ENCODE data around the gene COX7A2L.
"Not testable (repeated sequence)": the region's sequence is repeated elsewhere in the genome, so short reads cannot be mapped to it uniquely, and the experiment has no call there.

The COX7A2L gene

GRCh38 chr2:42401773-42402172, 40.8 kb upstream of the COX7A2L start:
- Histone ChIP-seq H2BK120ac (ENCODE audit: low read depth, low read length) (no peak overlapping the region), H2BK15ac (ENCODE audit: low read depth, poor library complexity, severe bottlenecking) (no peak overlapping the region), H3K79me1 (replicated peaks; ENCODE audit: low read length, poor library complexity, severe bottlenecking) (no peaks in the 10 kb centered on the region), H3K27me3 (ENCODE audit: control insufficient read depth in 1 of 2, insufficient read depth in 1 of 2, low read length in 2 of 2) (peaks cover 7 to 16% of the 10 kb centered on the region in 2 experiments), H3K4me1 (ENCODE audit: control insufficient read depth, insufficient read depth, low read depth, low read length) (no peaks in the 10 kb centered on the region), H3K14ac (ENCODE audit: low read length in 2 of 2) (no peak overlapping the region), H3K9ac (ENCODE audit: low read length) (no peak overlapping the region), H3K9me3 (ENCODE audit: control insufficient read depth, low read length) (no peaks in the 10 kb centered on the region), H2AK5ac (ENCODE audit: low read length, severe bottlenecking) (no peak overlapping the region), H2AFZ (ENCODE audit: low read depth, low read length) (no peak overlapping the region), H3K36me3 (ENCODE audit: control insufficient read depth in 1 of 2, insufficient read depth in 2 of 2, low read depth in 1 of 2, low read length in 2 of 2) (no peaks in the 10 kb centered on the region), H3K27ac (ENCODE audit: low read length, poor library complexity, severe bottlenecking) (no peak overlapping the region), H2BK5ac (ENCODE audit: low read depth, low read length, poor library complexity, severe bottlenecking) (no peak overlapping the region), H4K91ac (ENCODE audit: low read length) (no peak overlapping the region), H3K4me2 (ENCODE audit: low read length, poor library complexity, severe bottlenecking) (no peak overlapping the region), H4K8ac (ENCODE audit: low read length) (no peak overlapping the region), H2BK12ac (ENCODE audit: low read length in 2 of 2) (no peak overlapping the region), H3K18ac (ENCODE audit: low read depth in 1 of 2, low read length in 2 of 2) (no peak overlapping the region), H3K23ac (ENCODE audit: low read length in 2 of 2) (no peak overlapping the region), H3K4me3 (ENCODE audit: insufficient read depth in 1 of 2, low read depth in 1 of 2, low read length in 2 of 2) (no peak overlapping the region), H3K4ac (ENCODE audit: low read depth in 1 of 2, low read length in 2 of 2) (no peak overlapping the region)
- DNase-seq = no peak
- 89% methylated on average over 4 of the region's 6 CpGs for WGBS

GRCh38 chr2:42398052-42398451, 37.0 kb upstream of the COX7A2L start:
- H2BK5ac ChIP-seq (ENCODE audit: low read depth, low read length, poor library complexity, severe bottlenecking); H3K4me1 ChIP-seq (ENCODE audit: control insufficient read depth, insufficient read depth, low read depth, low read length); H3K4ac ChIP-seq (ENCODE audit: low read depth in 1 of 2, low read length in 2 of 2); H3K36me3 ChIP-seq (ENCODE audit: control insufficient read depth in 1 of 2, insufficient read depth in 2 of 2, low read depth in 1 of 2, low read length in 2 of 2); DNase-seq; H2AFZ ChIP-seq (ENCODE audit: low read depth, low read length); H3K27ac ChIP-seq (ENCODE audit: low read length, poor library complexity, severe bottlenecking); H2BK12ac ChIP-seq (ENCODE audit: low read length in 2 of 2); H3K9ac ChIP-seq (ENCODE audit: low read length); H4K91ac ChIP-seq (ENCODE audit: low read length); H3K4me2 ChIP-seq (ENCODE audit: low read length, poor library complexity, severe bottlenecking); H2AK5ac ChIP-seq (ENCODE audit: low read length, severe bottlenecking); H3K14ac ChIP-seq (ENCODE audit: low read length in 2 of 2); H3K9me3 ChIP-seq (ENCODE audit: control insufficient read depth, low read length); H3K23ac ChIP-seq (ENCODE audit: low read length in 2 of 2); H3K79me1 ChIP-seq (replicated peaks; ENCODE audit: low read length, poor library complexity, severe bottlenecking); H4K8ac ChIP-seq (ENCODE audit: low read length); H2BK15ac ChIP-seq (ENCODE audit: low read depth, poor library complexity, severe bottlenecking); H3K4me3 ChIP-seq (ENCODE audit: insufficient read depth in 1 of 2, low read depth in 1 of 2, low read length in 2 of 2); H2BK120ac ChIP-seq (ENCODE audit: low read depth, low read length); H3K18ac ChIP-seq (ENCODE audit: low read depth in 1 of 2, low read length in 2 of 2): not testable (repeated sequence)
- H3K27me3 ChIP-seq (ENCODE audit: control insufficient read depth in 1 of 2, insufficient read depth in 1 of 2, low read length in 2 of 2) = peaks cover 14 to 22% of the 10 kb centered on the region in 2 experiments
- WGBS = 100% methylated on average over 5 of the region's 11 CpGs

GRCh38 chr2:42393320-42393719, 32.3 kb upstream of the COX7A2L start:
- H3K36me3 ChIP-seq (ENCODE audit: control insufficient read depth in 1 of 2, insufficient read depth in 2 of 2, low read depth in 1 of 2, low read length in 2 of 2); H3K14ac ChIP-seq (ENCODE audit: low read length in 2 of 2); H4K8ac ChIP-seq (ENCODE audit: low read length); DNase-seq; H3K4me2 ChIP-seq (ENCODE audit: low read length, poor library complexity, severe bottlenecking); H3K27ac ChIP-seq (ENCODE audit: low read length, poor library complexity, severe bottlenecking); H3K9me3 ChIP-seq (ENCODE audit: control insufficient read depth, low read length); H2BK15ac ChIP-seq (ENCODE audit: low read depth, poor library complexity, severe bottlenecking); H3K4me1 ChIP-seq (ENCODE audit: control insufficient read depth, insufficient read depth, low read depth, low read length); H2AK5ac ChIP-seq (ENCODE audit: low read length, severe bottlenecking); H3K4ac ChIP-seq (ENCODE audit: low read depth in 1 of 2, low read length in 2 of 2); H2BK120ac ChIP-seq (ENCODE audit: low read depth, low read length); H3K79me1 ChIP-seq (replicated peaks; ENCODE audit: low read length, poor library complexity, severe bottlenecking); H2AFZ ChIP-seq (ENCODE audit: low read depth, low read length); H3K18ac ChIP-seq (ENCODE audit: low read depth in 1 of 2, low read length in 2 of 2); H2BK5ac ChIP-seq (ENCODE audit: low read depth, low read length, poor library complexity, severe bottlenecking); H4K91ac ChIP-seq (ENCODE audit: low read length); H2BK12ac ChIP-seq (ENCODE audit: low read length in 2 of 2); H3K9ac ChIP-seq (ENCODE audit: low read length); H3K23ac ChIP-seq (ENCODE audit: low read length in 2 of 2); H3K4me3 ChIP-seq (ENCODE audit: insufficient read depth in 1 of 2, low read depth in 1 of 2, low read length in 2 of 2): not testable (repeated sequence)
- 94% methylated on average over 3 of the region's 3 CpGs for WGBS
- H3K27me3 ChIP-seq (ENCODE audit: control insufficient read depth in 1 of 2, insufficient read depth in 1 of 2, low read length in 2 of 2) = peaks cover 13 to 18% of the 10 kb centered on the region in 2 experiments

- Histone ChIP-seq H3K14ac (ENCODE audit: low read length in 2 of 2) (peak overlapping the region in 1 of 2 experiments; percentile 63), H4K8ac (ENCODE audit: low read length) (no peak overlapping the region), H2AFZ (ENCODE audit: low read depth, low read length) (no peak overlapping the region), H3K9ac (ENCODE audit: low read length) (no peak overlapping the region), H2BK120ac (ENCODE audit: low read depth, low read length) (no peak overlapping the region), H3K9me3 (ENCODE audit: control insufficient read depth, low read length) (no peaks in the 10 kb centered on the region), H2BK5ac (ENCODE audit: low read depth, low read length, poor library complexity, severe bottlenecking) (no peak overlapping the region), H3K4me3 (ENCODE audit: insufficient read depth in 1 of 2, low read depth in 1 of 2, low read length in 2 of 2) (no peak overlapping the region), H3K27ac (ENCODE audit: low read length, poor library complexity, severe bottlenecking) (no peak overlapping the region), H2AK5ac (ENCODE audit: low read length, severe bottlenecking) (no peak overlapping the region), H2BK12ac (ENCODE audit: low read length in 2 of 2) (no peak overlapping the region), H3K27me3 (ENCODE audit: control insufficient read depth in 1 of 2, insufficient read depth in 1 of 2, low read length in 2 of 2) (peaks cover 13 to 22% of the 10 kb centered on the region in 2 experiments), H3K36me3 (ENCODE audit: control insufficient read depth in 1 of 2, insufficient read depth in 2 of 2, low read depth in 1 of 2, low read length in 2 of 2) (no peaks in the 10 kb centered on the region), H2BK15ac (ENCODE audit: low read depth, poor library complexity, severe bottlenecking) (no peak overlapping the region), H3K18ac (ENCODE audit: low read depth in 1 of 2, low read length in 2 of 2) (no peak overlapping the region), H3K4me1 (ENCODE audit: control insufficient read depth, insufficient read depth, low read depth, low read length) (no peaks in the 10 kb centered on the region), H3K23ac (ENCODE audit: low read length in 2 of 2) (no peak overlapping the region), H3K4ac (ENCODE audit: low read depth in 1 of 2, low read length in 2 of 2) (no peak overlapping the region), H3K79me1 (replicated peaks; ENCODE audit: low read length, poor library complexity, severe bottlenecking) (no peaks in the 10 kb centered on the region), H4K91ac (ENCODE audit: low read length) (no peak overlapping the region), H3K4me2 (ENCODE audit: low read length, poor library complexity, severe bottlenecking) (no peak overlapping the region)
- DNase-seq = no peak
- WGBS = 94% methylated on average over 1 of the region's 1 CpG
These were observed 31.2 kb upstream of the COX7A2L start for GRCh38 chr2:42392191-42392590.
